T-helper 17 cell (primary cell): ENCODE results near the gene HEXIM2. TPM values are rescaled to one million over a fixed set of nuclear protein-coding genes. Genes with fewer than 3 reads are reported as not detected.

Experiments
- ATAC-seq: fragments of 150-1000 bp; cut with Tn5 transposase; 2 replicates; pipeline ENCODE4 v1.10.0; 2021; ENCODE audit warnings: mild to moderate bottlenecking, moderate library complexity
- DNase-seq, 3 donors: peaks; one replicate each; pipeline versions ENCODE4 v3.0.0 to v3.0.0-alpha.2; 2020 to 2021
- H3K9me3 ChIP-seq: one replicate; pipeline ENCODE4 v1.7.0; 2013; ENCODE audit warnings: low read length, mild to moderate bottlenecking; ENCODE audit not compliant: control insufficient read depth, poor library complexity, severe bottlenecking
- H3K27ac Mint-ChIP-seq: one replicate; pipeline ENCODE4 v1.8.0; 2022; ENCODE audit warnings: mild to moderate bottlenecking, moderate library complexity, mixed read lengths
- H3K27me3 Mint-ChIP-seq: one replicate; pipeline ENCODE4 v1.8.0; 2022; ENCODE audit warnings: mixed read lengths
- H3K36me3 Mint-ChIP-seq: one replicate; pipeline ENCODE4 v1.8.0; 2022; ENCODE audit warnings: low read depth, mixed read lengths
- H3K4me1 Mint-ChIP-seq: one replicate; pipeline ENCODE4 v1.8.0; 2022; ENCODE audit warnings: mild to moderate bottlenecking, mixed read lengths
- H3K4me3 Mint-ChIP-seq: one replicate; pipeline ENCODE4 v1.8.0; 2022; ENCODE audit warnings: mild to moderate bottlenecking, moderate library complexity, mixed read lengths
- total RNA-seq, 4 donors: library from RNA in 2 of 4; stranded (reverse) in 2 of 4; gene quantifications; one replicate each; pipeline ENCODE4 v1.2.3 and lab custom pipeline; 2022 to 2026

Gene HEXIM2
- total RNA-seq, 2 donors from 2014 or later = 1.5 to 12.3 TPM

- Mint-ChIP-seq H3K4me3 (peak overlapping the region; percentile 72), H3K27ac (peak overlapping the region; percentile 21), H3K36me3 (peaks cover 4% of the 10 kb centered on the region), H3K27me3 (peaks cover 5% of the 10 kb centered on the region), H3K4me1 (peaks cover 31% of the 10 kb centered on the region)
- DNase-seq (peak in 1 of 3 donors; percentile 17), ATAC-seq (no peak)
- H3K9me3 ChIP-seq = no peaks in the 10 kb centered on the region
These were observed 17.3 kb upstream of the HEXIM2 start for GRCh38 chr17:45144199-45145034.

- peak overlapping the region; percentile 21 for H3K27ac Mint-ChIP-seq
- DNase-seq (no peak), ATAC-seq (no peak)
- H3K4me1 Mint-ChIP-seq = peaks cover 36% of the 10 kb centered on the region
- H3K27me3 Mint-ChIP-seq = peaks cover 5% of the 10 kb centered on the region
- peaks cover 4% of the 10 kb centered on the region for H3K36me3 Mint-ChIP-seq
- H3K9me3 ChIP-seq = no peaks in the 10 kb centered on the region
- peak overlapping the region; percentile 72 for H3K4me3 Mint-ChIP-seq
These were observed 16.7 kb upstream of the HEXIM2 start for GRCh38 chr17:45145035-45145389.

GRCh38 chr17:45146166-45146565, 15.5 kb upstream of the HEXIM2 start:
- Mint-ChIP-seq H3K27ac (peak overlapping the region; percentile 79), H3K4me3 (peak overlapping the region; percentile 88), H3K27me3 (peaks cover 5% of the 10 kb centered on the region), H3K4me1 (peaks cover 40% of the 10 kb centered on the region), H3K36me3 (peaks cover 4% of the 10 kb centered on the region)
- DNase-seq (no peak), ATAC-seq (no peak)
- no peaks in the 10 kb centered on the region for H3K9me3 ChIP-seq

- Mint-ChIP-seq H3K27me3 (peaks cover 5% of the 10 kb centered on the region), H3K4me3 (peak overlapping the region; percentile 88), H3K4me1 (peaks cover 42% of the 10 kb centered on the region), H3K27ac (peak overlapping the region; percentile 99), H3K36me3 (peaks cover 4% of the 10 kb centered on the region)
- no peaks in the 10 kb centered on the region for H3K9me3 ChIP-seq
- DNase-seq (no peak), ATAC-seq (no peak)
These were observed 15.1 kb upstream of the HEXIM2 start for GRCh38 chr17:45146592-45146889.

- Mint-ChIP-seq H3K27me3 (peaks cover 5% of the 10 kb centered on the region), H3K27ac (peak overlapping the region; percentile 99), H3K4me3 (peak overlapping the region; percentile 88), H3K4me1 (peaks cover 44% of the 10 kb centered on the region), H3K36me3 (peaks cover 4% of the 10 kb centered on the region)
- H3K9me3 ChIP-seq = no peaks in the 10 kb centered on the region
- ATAC-seq (peak; percentile 6), DNase-seq (peak in 1 of 3 donors; percentile 57)
These were observed 14.6 kb upstream of the HEXIM2 start for GRCh38 chr17:45146890-45147580.

GRCh38 chr17:45147581-45148182, 14.0 kb upstream of the HEXIM2 start:
- Mint-ChIP-seq H3K36me3 (peaks cover 4% of the 10 kb centered on the region), H3K4me1 (peaks cover 44% of the 10 kb centered on the region)
- DNase-seq = peak; percentile 56 to 62 (median 61)

GRCh38 chr17:45148183-45149036, 13.3 kb upstream of the HEXIM2 start, which contains the start of gene HEXIM1:
TSS of gene HEXIM1 (plus strand) at chr17:45148475. CDS start at chr17:45149191, 716 bp downstream.
- DNase-seq (peak; percentile 94 to 99 (median 99)), ATAC-seq (peak; percentile 84)
- Mint-ChIP-seq H3K27ac (peak within 1 kb of the TSS; percentile 99), H3K4me1 (peaks cover 44% of the 10 kb centered on the region), H3K27me3 (peaks cover 5% of the 10 kb centered on the region), H3K36me3 (peaks cover 4% of the 10 kb centered on the region), H3K4me3 (peak within 1 kb of the TSS; percentile 88)
- H3K9me3 ChIP-seq = no peaks in the 10 kb centered on the region

More at GRCh38 chr17:45147581-45148182, 14.0 kb upstream of the HEXIM2 start:
- Mint-ChIP-seq H3K27me3 (peaks cover 5% of the 10 kb centered on the region), H3K27ac (peak overlapping the region; percentile 99), H3K4me3 (peak overlapping the region; percentile 88)
- peak; percentile 45 for ATAC-seq
- H3K9me3 ChIP-seq = no peaks in the 10 kb centered on the region

GRCh38 chr17:45149037-45149668, 12.5 kb upstream of the HEXIM2 start:
- H3K36me3 Mint-ChIP-seq = peaks cover 4% of the 10 kb centered on the region
- peaks cover 44% of the 10 kb centered on the region for H3K4me1 Mint-ChIP-seq
- no peaks in the 10 kb centered on the region for H3K9me3 ChIP-seq
- ATAC-seq = peak; percentile 26
- peak; percentile 59 to 63 (median 63) for DNase-seq
- peak overlapping the region; percentile 99 for H3K27ac Mint-ChIP-seq
- peaks cover 5% of the 10 kb centered on the region for H3K27me3 Mint-ChIP-seq
- H3K4me3 Mint-ChIP-seq = peak overlapping the region; percentile 88

- ATAC-seq = no peak
These were observed 11.7 kb upstream of the HEXIM2 start for GRCh38 chr17:45149669-45150664.

GRCh38 chr17:45150911-45151809, 10.5 kb upstream of the HEXIM2 start:
- no peaks in the 10 kb centered on the region for H3K9me3 ChIP-seq
- peaks cover 5% of the 10 kb centered on the region for H3K27me3 Mint-ChIP-seq
- peaks cover 4% of the 10 kb centered on the region for H3K36me3 Mint-ChIP-seq
- peak overlapping the region; percentile 45 for H3K4me3 Mint-ChIP-seq
- ATAC-seq (no peak), DNase-seq (no peak)
- H3K4me1 Mint-ChIP-seq = peaks cover 41% of the 10 kb centered on the region
- peak overlapping the region; percentile 99 for H3K27ac Mint-ChIP-seq

More at GRCh38 chr17:45149669-45150664, 11.7 kb upstream of the HEXIM2 start:
- peak in 1 of 3 donors; percentile 28 for DNase-seq
- Mint-ChIP-seq H3K36me3 (peaks cover 4% of the 10 kb centered on the region), H3K4me3 (peak overlapping the region; percentile 88), H3K27ac (peak overlapping the region; percentile 99), H3K4me1 (peaks cover 44% of the 10 kb centered on the region), H3K27me3 (peaks cover 5% of the 10 kb centered on the region)
- H3K9me3 ChIP-seq = no peaks in the 10 kb centered on the region

GRCh38 chr17:45155029-45155428, 6.6 kb upstream of the HEXIM2 start:
- no peak overlapping the region for H3K4me3 Mint-ChIP-seq
- ATAC-seq (no peak), DNase-seq (no peak)
- no peak overlapping the region for H3K27ac Mint-ChIP-seq
- H3K4me1 Mint-ChIP-seq = peaks cover 31% of the 10 kb centered on the region
- H3K36me3 Mint-ChIP-seq = no peaks in the 10 kb centered on the region
- H3K9me3 ChIP-seq = no peaks in the 10 kb centered on the region
- no peaks in the 10 kb centered on the region for H3K27me3 Mint-ChIP-seq
